KOPT-K1 (cell line): Measurements from ENCODE around the gene CHRDL2.
A peak's percentile ranks its signal among the peaks of the same experiment; 100 is the strongest.
"Not testable (repeated sequence)": the region's sequence is repeated elsewhere in the genome, so short reads cannot be mapped to it uniquely, and the experiment has no call there.

Experiments
- H3K27ac ChIP-seq: fragments of 200-600 bp; sonication (generic); 2 replicates; pipeline ENCODE4 v1.5.1; 2016; ENCODE audit warnings: antibody characterized with exemption, mild to moderate bottlenecking, low read depth, low read length; ENCODE audit not compliant: poor library complexity, severe bottlenecking
- H3K36me3 ChIP-seq: fragments of 200-600 bp; sonication (generic); 2 replicates; pipeline ENCODE4 v1.5.1; 2017; ENCODE audit warnings: antibody characterized with exemption, mild to moderate bottlenecking, low read length, moderate library complexity; ENCODE audit not compliant: insufficient read depth
- H3K9me3 ChIP-seq: fragments of 200-600 bp; sonication (generic); 2 replicates; pipeline ENCODE4 v1.5.1; 2017; ENCODE audit warnings: antibody characterized with exemption, low read length, mild to moderate bottlenecking; ENCODE audit not compliant: insufficient read depth, poor library complexity, severe bottlenecking

Gene CHRDL2

DNA sequence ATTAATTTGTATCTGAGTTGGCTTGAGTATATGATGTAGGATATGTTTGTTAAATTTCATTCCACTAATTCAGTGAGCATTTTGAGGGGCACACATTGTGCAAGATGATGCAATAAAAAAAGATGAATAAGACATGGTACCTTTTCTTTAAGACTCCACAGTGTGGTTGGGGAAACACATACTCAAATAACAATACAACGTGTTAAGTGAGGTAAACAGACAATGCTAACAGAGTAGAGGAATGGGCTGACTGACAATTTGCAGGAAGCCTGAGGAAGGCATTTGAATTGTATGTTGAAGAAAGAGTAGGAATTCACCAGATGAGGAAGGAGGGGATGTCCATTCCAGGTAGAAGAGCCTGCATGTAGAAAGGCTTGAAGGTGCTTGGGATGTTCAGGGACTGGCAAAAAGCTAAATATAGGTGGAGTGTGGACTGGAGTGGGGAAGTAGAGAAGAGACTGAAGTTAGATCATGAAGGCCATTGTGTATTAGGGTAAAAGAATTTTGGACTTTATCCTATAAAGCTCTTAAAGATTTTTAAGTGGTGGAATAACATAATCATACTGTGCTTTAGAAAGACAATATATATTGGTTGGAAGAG, 24.3 kb upstream of the CHRDL2 start:
- H3K9me3 ChIP-seq: no peaks in the 10 kb centered on the region
- no peaks in the 10 kb centered on the region; the same call in 1 of the 2 replicates for H3K36me3 ChIP-seq
- no peak overlapping the region for H3K27ac ChIP-seq

GRCh38 chr11:74754507-74755252, 23.5 kb upstream of the CHRDL2 start:
- Histone ChIP-seq H3K27ac (no peak overlapping the region), H3K9me3 (no peaks in the 10 kb centered on the region)

DNA sequence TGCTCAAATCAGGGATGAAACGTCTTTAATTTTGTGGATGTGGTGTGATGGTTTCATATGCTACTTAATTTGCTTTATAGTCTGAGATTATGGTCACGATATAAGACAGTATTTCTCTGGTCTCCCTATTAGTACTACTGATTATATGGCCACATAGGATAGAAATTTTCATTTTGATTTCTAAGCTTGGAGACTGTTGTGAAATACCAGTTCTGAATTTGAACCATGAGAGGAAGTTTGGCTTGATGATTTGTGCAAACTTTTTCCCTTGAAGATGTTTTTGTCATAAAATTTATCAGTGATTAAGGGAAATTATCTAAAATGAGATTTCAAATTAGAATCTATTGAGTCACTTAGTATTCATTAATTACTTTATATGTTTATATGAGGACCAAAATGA, 20.1 kb upstream of the CHRDL2 start:
- Histone ChIP-seq H3K9me3 (no peaks in the 10 kb centered on the region), H3K36me3 (no peaks in the 10 kb centered on the region; the same call in 1 of the 2 replicates), H3K27ac (no peak overlapping the region)

More at GRCh38 chr11:74754507-74755252, 23.5 kb upstream of the CHRDL2 start:
- no peaks in the 10 kb centered on the region; the same call in 1 of the 2 replicates for H3K36me3 ChIP-seq

DNA sequence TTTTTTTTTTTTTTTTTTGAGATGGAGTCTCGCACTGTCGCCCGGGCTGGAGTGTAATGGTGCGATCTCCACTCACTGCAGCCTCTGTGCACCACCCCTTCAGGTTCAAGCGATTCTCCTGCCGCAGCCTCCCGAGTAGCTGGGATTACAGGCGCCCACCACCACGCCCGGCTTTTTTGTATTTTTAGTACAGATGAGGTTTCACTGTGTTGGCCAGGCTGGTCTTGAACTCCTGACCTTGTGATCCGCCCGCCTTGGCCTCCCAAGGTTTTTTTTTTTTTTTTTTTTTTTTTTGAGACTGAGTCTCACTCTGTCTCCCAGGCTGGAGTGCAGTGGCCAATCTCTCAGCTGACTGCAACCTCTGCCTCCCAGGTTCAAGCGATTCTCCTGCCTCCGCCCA, 19.4 kb upstream of the CHRDL2 start:
- H3K27ac ChIP-seq, H3K9me3 ChIP-seq, H3K36me3 ChIP-seq: not testable (repeated sequence)

DNA sequence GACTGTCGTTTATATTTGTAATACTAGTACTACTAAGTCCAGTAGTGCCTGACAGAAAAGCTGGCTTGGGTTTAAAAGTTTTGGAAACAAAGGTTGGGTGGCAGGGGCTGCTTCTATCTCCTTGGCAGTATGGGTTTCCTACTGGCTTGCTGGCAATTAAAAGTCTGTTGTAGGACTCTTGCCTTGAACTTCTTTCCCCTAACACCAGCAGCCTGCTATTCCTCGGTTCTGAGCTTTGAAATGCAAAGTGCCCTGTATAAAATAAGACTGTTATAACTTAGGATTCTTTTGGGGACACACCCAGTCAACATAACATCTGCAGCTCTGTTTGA, 18.7 kb upstream of the CHRDL2 start:
- Histone ChIP-seq H3K27ac (peak overlapping the region; percentile 86), H3K36me3 (no peaks in the 10 kb centered on the region; the same call in 1 of the 2 replicates), H3K9me3 (no peaks in the 10 kb centered on the region)

DNA sequence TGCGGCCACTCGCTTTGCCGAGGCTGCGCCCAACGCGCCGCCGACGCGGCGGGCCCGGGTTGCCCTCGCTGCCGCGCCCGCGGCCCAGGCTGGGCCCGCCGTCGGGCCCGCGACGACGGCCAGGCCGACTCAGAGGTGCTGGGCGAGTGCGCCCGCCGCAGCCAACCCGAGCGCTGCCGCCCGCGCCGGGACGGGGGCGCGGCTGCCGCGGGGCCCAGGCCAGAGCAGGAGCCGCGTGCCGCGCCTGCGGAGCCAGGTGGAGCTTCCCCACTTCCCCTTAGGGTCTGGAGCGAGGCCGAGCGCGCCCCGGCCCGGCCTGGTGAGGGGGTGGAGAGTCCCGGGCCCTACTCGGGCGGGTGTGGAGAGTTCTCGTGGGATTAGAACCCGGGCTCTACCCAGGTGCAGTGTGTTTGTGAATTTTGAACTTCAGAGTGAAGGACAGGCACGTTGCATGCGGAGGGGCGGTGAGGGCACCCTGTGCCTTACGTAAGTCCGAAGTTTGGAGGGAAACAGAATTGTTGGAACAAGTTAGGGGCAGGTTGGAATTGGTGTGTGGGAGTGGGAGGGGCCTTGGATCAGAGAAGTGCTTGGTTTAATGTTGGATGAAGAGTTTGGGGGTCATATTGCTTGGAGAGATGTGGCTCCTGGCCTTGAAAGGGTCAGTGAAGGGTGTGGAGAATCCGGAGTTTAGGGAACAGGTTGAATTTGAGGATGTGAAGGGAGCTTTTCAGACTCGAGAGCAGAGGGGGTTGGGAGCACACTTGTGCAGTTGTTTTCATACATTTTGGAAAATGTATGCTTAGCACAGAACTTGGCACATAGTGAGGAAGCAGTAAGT, 18.1 kb upstream of the CHRDL2 start:
- Histone ChIP-seq H3K36me3 (no peaks in the 10 kb centered on the region; the same call in 1 of the 2 replicates), H3K27ac (peak overlapping the region; percentile 86), H3K9me3 (no peaks in the 10 kb centered on the region)

GRCh38 chr11:74748211-74749126, 17.2 kb upstream of the CHRDL2 start, which contains the start of gene RNF169:
Gene RNF169 (plus strand): TSS chr11:74748849. CDS start chr11:74748881, 32 bp downstream.
- no peaks in the 10 kb centered on the region for H3K36me3 ChIP-seq
- peak within 1 kb of the TSS; percentile 86 for H3K27ac ChIP-seq
- no peaks in the 10 kb centered on the region for H3K9me3 ChIP-seq

- Histone ChIP-seq H3K9me3 (no peaks in the 10 kb centered on the region), H3K36me3 (no peaks in the 10 kb centered on the region), H3K27ac (no peak overlapping the region)
These were observed 15.6 kb upstream of the CHRDL2 start for GRCh38 chr11:74746868-74747267.

- H3K36me3 ChIP-seq: no peaks in the 10 kb centered on the region
- no peak overlapping the region for H3K27ac ChIP-seq
- H3K9me3 ChIP-seq: no peaks in the 10 kb centered on the region
These were observed 13.1 kb upstream of the CHRDL2 start for GRCh38 chr11:74744277-74744676.

DNA sequence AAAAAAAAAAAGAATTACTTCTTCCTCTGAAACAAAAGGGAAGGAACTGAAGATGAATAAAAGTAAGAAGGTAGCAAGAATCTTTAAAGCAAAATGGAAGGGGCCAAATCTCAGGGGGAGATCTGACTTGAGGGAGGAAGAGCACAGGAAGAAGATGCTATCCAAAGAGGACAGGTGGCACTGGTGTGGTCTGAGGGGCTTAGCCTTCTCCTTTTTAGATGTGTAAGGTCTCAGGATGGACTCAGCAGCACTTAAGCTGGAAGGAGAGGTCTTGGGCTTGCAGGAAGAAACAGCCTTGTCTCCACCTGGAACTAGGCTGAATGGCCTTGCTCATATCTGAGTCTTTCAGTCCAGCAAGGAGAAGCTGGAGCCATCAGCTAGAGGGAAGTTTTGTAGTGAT, 12.4 kb upstream of the CHRDL2 start:
- H3K9me3 ChIP-seq: no peaks in the 10 kb centered on the region
- H3K36me3 ChIP-seq: no peaks in the 10 kb centered on the region
- no peak overlapping the region for H3K27ac ChIP-seq

DNA sequence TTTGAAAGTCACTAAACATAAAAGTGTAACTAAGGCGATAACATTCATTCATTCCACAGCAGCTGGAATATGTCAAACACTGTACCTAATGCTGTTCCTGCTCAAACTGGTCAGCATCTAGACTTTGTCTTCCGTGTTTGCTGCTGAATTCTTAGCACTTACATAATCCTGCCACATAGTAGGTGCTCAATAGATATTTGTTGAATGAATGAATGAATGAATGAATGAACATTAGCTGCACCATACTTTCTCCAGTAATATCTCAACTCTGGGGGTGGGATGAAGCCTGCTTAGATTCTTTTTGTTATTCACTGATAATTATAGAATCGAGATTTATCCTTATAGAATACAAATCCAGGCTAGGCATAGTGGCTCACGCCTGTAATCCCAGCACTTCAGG, 10.8 kb upstream of the CHRDL2 start:
- H3K36me3 ChIP-seq: no peaks in the 10 kb centered on the region
- H3K27ac ChIP-seq: no peak overlapping the region
- no peaks in the 10 kb centered on the region for H3K9me3 ChIP-seq

GRCh38 chr11:74739546-74740270, 8.5 kb upstream of the CHRDL2 start:
- H3K9me3 ChIP-seq: no peaks in the 10 kb centered on the region
- no peaks in the 10 kb centered on the region for H3K36me3 ChIP-seq
- H3K27ac ChIP-seq: no peak overlapping the region

DNA sequence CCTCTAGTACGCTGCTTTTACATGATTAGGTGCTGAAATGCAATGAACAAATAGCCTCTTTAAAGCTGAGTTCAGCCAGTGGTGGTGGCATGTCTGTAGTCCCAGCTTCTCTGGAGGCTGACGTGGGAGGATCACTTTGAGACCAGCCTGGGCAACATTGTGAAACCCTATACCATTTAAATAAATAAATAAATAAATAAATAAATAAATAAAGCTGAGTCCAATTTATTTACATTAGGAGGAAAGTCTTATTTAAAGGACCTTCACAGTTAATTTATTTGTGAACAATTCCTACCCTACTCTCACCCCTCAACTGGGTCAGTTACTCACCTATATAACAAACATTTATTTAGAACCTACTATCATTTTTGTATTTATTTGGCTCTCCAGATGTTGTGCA, 4.8 kb upstream of the CHRDL2 start:
- H3K9me3 ChIP-seq: no peaks in the 10 kb centered on the region
- no peak overlapping the region for H3K27ac ChIP-seq
- no peaks in the 10 kb centered on the region for H3K36me3 ChIP-seq

GRCh38 chr11:74735365-74735928, 4.2 kb upstream of the CHRDL2 start:
- no peaks in the 10 kb centered on the region for H3K36me3 ChIP-seq
- no peak overlapping the region for H3K27ac ChIP-seq
- no peaks in the 10 kb centered on the region for H3K9me3 ChIP-seq
